Trophoblast cell (in vitro differentiated cells and primary cell): ENCODE data around the gene HDAC8.

Experiments
- DNase-seq, 2 donors: peaks; one replicate each; pipeline ENCODE4 v3.0.0-alpha.2; 2016
- H2AFZ ChIP-seq: 2 replicates; pipeline ENCODE4 v1.6.1; 2013; ENCODE audit warnings: low read length, moderate library complexity, mild to moderate bottlenecking; ENCODE audit not compliant: insufficient read depth, poor library complexity
- H2AK5ac ChIP-seq: 2 replicates; pipeline ENCODE4 v1.6.1; 2013; ENCODE audit warnings: mild to moderate bottlenecking, low read length
- H2BK120ac ChIP-seq: 2 replicates; pipeline ENCODE4 v1.6.1; 2013; ENCODE audit warnings: low read length, mild to moderate bottlenecking, moderate library complexity; ENCODE audit not compliant: insufficient read depth, poor library complexity
- H2BK12ac ChIP-seq: 2 replicates; pipeline ENCODE4 v1.6.1; 2013; ENCODE audit warnings: mild to moderate bottlenecking, low read length, moderate library complexity
- H2BK5ac ChIP-seq: 2 replicates; pipeline ENCODE4 v1.6.1; 2013; ENCODE audit warnings: low read length, low read depth, moderate library complexity, mild to moderate bottlenecking; ENCODE audit not compliant: poor library complexity
- H3K14ac ChIP-seq: 2 replicates; pipeline ENCODE4 v1.6.1; 2013; ENCODE audit warnings: mild to moderate bottlenecking, low read length
- H3K18ac ChIP-seq: 2 replicates; pipeline ENCODE4 v1.6.1; 2013; ENCODE audit warnings: mild to moderate bottlenecking, low read length
- H3K23ac ChIP-seq: 2 replicates; pipeline ENCODE4 v1.6.1; 2013; ENCODE audit warnings: low read length
- H3K27ac ChIP-seq: 2 replicates; pipeline ENCODE4 v1.5.1; 2013; ENCODE audit warnings: low read depth, mild to moderate bottlenecking, inconsistent platforms, low read length, moderate library complexity
- H3K27me3 ChIP-seq: 2 replicates; pipeline ENCODE4 v1.6.1; 2013; ENCODE audit warnings: inconsistent platforms, mild to moderate bottlenecking, low read length, moderate library complexity; ENCODE audit not compliant: insufficient read depth
- H3K36me3 ChIP-seq, 2 experiments: 1 replicate in 1 of 2; 2 replicates in 1 of 2; pipeline ENCODE4 v1.6.1; 2013; ENCODE audit warnings: low read length in 2 of 2, mild to moderate bottlenecking in 2 of 2, moderate library complexity in 1 of 2; ENCODE audit not compliant: insufficient read depth in 2 of 2, control insufficient read depth in 1 of 2
- H3K4ac ChIP-seq: 2 replicates; pipeline ENCODE4 v1.6.1; 2013; ENCODE audit warnings: low read depth, mild to moderate bottlenecking, low read length, moderate library complexity
- H3K4me1 ChIP-seq, 2 experiments: 1 replicate in 1 of 2; 2 replicates in 1 of 2; pipeline ENCODE4 v1.6.1; 2013; ENCODE audit warnings: low read length in 2 of 2, mild to moderate bottlenecking in 2 of 2, moderate library complexity in 1 of 2; ENCODE audit not compliant: insufficient read depth in 2 of 2, control insufficient read depth in 1 of 2
- H3K4me2 ChIP-seq: 2 replicates; pipeline ENCODE4 v1.6.1; 2013; ENCODE audit warnings: inconsistent platforms, mild to moderate bottlenecking, low read length, moderate library complexity
- H3K4me3 ChIP-seq: 2 replicates; pipeline ENCODE4 v1.5.1; 2013; ENCODE audit warnings: mild to moderate bottlenecking, low read depth, low read length, inconsistent platforms
- H3K79me1 ChIP-seq: one replicate; pipeline ENCODE4 v1.6.1; 2013; ENCODE audit warnings: low read length
- H3K79me2 ChIP-seq: 2 replicates; pipeline ENCODE4 v1.6.1; 2013; ENCODE audit warnings: low read length, mild to moderate bottlenecking; ENCODE audit not compliant: control insufficient read depth, insufficient read depth, poor library complexity
- H3K9ac ChIP-seq: 2 replicates; pipeline ENCODE4 v1.6.1; 2013; ENCODE audit warnings: mild to moderate bottlenecking, low read length
- H3K9me3 ChIP-seq: 2 replicates; pipeline ENCODE4 v1.6.1; 2013; ENCODE audit warnings: low read depth, mild to moderate bottlenecking, control low read depth, inconsistent platforms, low read length; ENCODE audit not compliant: insufficient read depth
- H4K12ac ChIP-seq: 2 replicates; pipeline ENCODE4 v1.6.1; 2013; ENCODE audit warnings: low read depth, mild to moderate bottlenecking, low read length, moderate library complexity
- H4K8ac ChIP-seq: 2 replicates; pipeline ENCODE4 v1.6.1; 2013; ENCODE audit warnings: low read depth, mild to moderate bottlenecking, low read length, moderate library complexity
- H4K91ac ChIP-seq: one replicate; pipeline ENCODE4 v1.6.1; 2013; ENCODE audit warnings: low read depth, mild to moderate bottlenecking, low read length, moderate library complexity
- WGBS: extraction: QIAGEN DNeasy Blood & Tissue Kit; methylation state at CpG from one replicate; pipeline ENCODE4 v1.1.7; 2013; ENCODE audit warnings: missing lambda C conversion rate; ENCODE audit not compliant: insufficient read length, insufficient coverage; ENCODE audit errors: extremely low coverage; 5-methylcytosine and 5-hydroxymethylcytosine counted together

The HDAC8 gene

GRCh38 chrX:72393836-72394517 lies 178.7 kb downstream of the HDAC8 start:
- Histone ChIP-seq H3K14ac (no peak overlapping the region), H2AFZ (no peak overlapping the region), H3K9ac (no peak overlapping the region), H2AK5ac (no peak overlapping the region), H3K4me2 (no peak overlapping the region), H3K4ac (no peak overlapping the region), H2BK120ac (no peak overlapping the region), H3K79me1 (no peaks in the 10 kb centered on the region), H3K18ac (no peak overlapping the region), H3K79me2 (no peaks in the 10 kb centered on the region), H2BK12ac (no peak overlapping the region), H3K4me1 (peaks cover 0 to 2% of the 10 kb centered on the region in 2 experiments), H4K12ac (no peak overlapping the region), H3K36me3 (no peaks in the 10 kb centered on the region), H4K8ac (no peak overlapping the region), H3K9me3 (no peaks in the 10 kb centered on the region), H3K27ac (no peak overlapping the region), H2BK5ac (no peak overlapping the region), H3K23ac (no peak overlapping the region), H3K4me3 (no peak overlapping the region), H3K27me3 (no peaks in the 10 kb centered on the region), H4K91ac (no peak overlapping the region)
- no peak for DNase-seq
- WGBS = no CpG with 5 or more reads among the region's 8 CpGs

GRCh38 chrX:72392816-72393800 lies 179.5 kb downstream of the HDAC8 start:
- H3K14ac ChIP-seq = no peak overlapping the region
- no peaks in the 10 kb centered on the region for H3K9me3 ChIP-seq
- no peak overlapping the region for H3K23ac ChIP-seq
- no peaks in the 10 kb centered on the region for H3K36me3 ChIP-seq
- DNase-seq = no peak
- no peak overlapping the region for H4K12ac ChIP-seq
- H3K4me2 ChIP-seq = no peak overlapping the region
- no peak overlapping the region for H3K4ac ChIP-seq
- H3K79me1 ChIP-seq = no peaks in the 10 kb centered on the region
- no peak overlapping the region for H4K91ac ChIP-seq
- peaks cover 0 to 2% of the 10 kb centered on the region in 2 experiments for H3K4me1 ChIP-seq
- no peaks in the 10 kb centered on the region for H3K79me2 ChIP-seq
- no peaks in the 10 kb centered on the region for H3K27me3 ChIP-seq
- H2BK5ac ChIP-seq = no peak overlapping the region
- H3K27ac ChIP-seq = no peak overlapping the region
- no peak overlapping the region for H2AK5ac ChIP-seq
- no peak overlapping the region for H2AFZ ChIP-seq
- H3K18ac ChIP-seq = no peak overlapping the region
- no peak overlapping the region for H3K9ac ChIP-seq
- no CpG with 5 or more reads among the region's 11 CpGs for WGBS
- H4K8ac ChIP-seq = no peak overlapping the region
- H3K4me3 ChIP-seq = no peak overlapping the region
- H2BK120ac ChIP-seq = no peak overlapping the region
- no peak overlapping the region for H2BK12ac ChIP-seq

- Histone ChIP-seq H3K23ac (no peak overlapping the region), H3K14ac (no peak overlapping the region), H4K91ac (no peak overlapping the region), H2BK12ac (no peak overlapping the region), H3K18ac (no peak overlapping the region), H3K4me1 (peaks cover 0 to 2% of the 10 kb centered on the region in 2 experiments), H2BK5ac (no peak overlapping the region), H3K9ac (no peak overlapping the region), H2AK5ac (no peak overlapping the region), H3K4ac (no peak overlapping the region), H3K4me2 (no peak overlapping the region), H3K4me3 (no peak overlapping the region), H4K8ac (no peak overlapping the region), H2AFZ (no peak overlapping the region), H3K27ac (no peak overlapping the region), H4K12ac (no peak overlapping the region), H3K79me2 (no peaks in the 10 kb centered on the region), H3K27me3 (no peaks in the 10 kb centered on the region), H2BK120ac (no peak overlapping the region), H3K79me1 (no peaks in the 10 kb centered on the region), H3K9me3 (no peaks in the 10 kb centered on the region), H3K36me3 (no peaks in the 10 kb centered on the region)
- DNase-seq = no peak
These were observed 180.6 kb downstream of the HDAC8 start for GRCh38 chrX:72392042-72392441.

- H3K9ac ChIP-seq = no peak overlapping the region
- no peak overlapping the region for H3K27ac ChIP-seq
- no peak overlapping the region for H3K14ac ChIP-seq
- H2AFZ ChIP-seq = no peak overlapping the region
- no peaks in the 10 kb centered on the region for H3K27me3 ChIP-seq
- H3K4ac ChIP-seq = no peak overlapping the region
- no peaks in the 10 kb centered on the region for H3K36me3 ChIP-seq
- no peaks in the 10 kb centered on the region for H3K9me3 ChIP-seq
- no peaks in the 10 kb centered on the region for H3K79me2 ChIP-seq
- H3K18ac ChIP-seq = no peak overlapping the region
- DNase-seq = no peak
- H4K12ac ChIP-seq = no peak overlapping the region
- no peak overlapping the region for H2BK12ac ChIP-seq
- no peaks in the 10 kb centered on the region for H3K79me1 ChIP-seq
- H4K91ac ChIP-seq = no peak overlapping the region
- H2AK5ac ChIP-seq = no peak overlapping the region
- no peak overlapping the region for H3K4me2 ChIP-seq
- H2BK5ac ChIP-seq = no peak overlapping the region
- H3K4me1 ChIP-seq = no peaks in the 10 kb centered on the region
- no peak overlapping the region for H3K4me3 ChIP-seq
- no CpG with 5 or more reads among the region's 3 CpGs for WGBS
- no peak overlapping the region for H4K8ac ChIP-seq
- no peak overlapping the region for H2BK120ac ChIP-seq
- H3K23ac ChIP-seq = no peak overlapping the region
These were observed 185.4 kb downstream of the HDAC8 start for GRCh38 chrX:72387247-72387646.
